Panc1 (cell line): ENCODE measurements around the gene ZBTB47. TPM values are rescaled to one million over a fixed set of nuclear protein-coding genes. Genes with fewer than 3 reads are reported as not detected.

Experiments
- ATAC-seq: fragments of 200-7000 bp; cut with Tn5 transposase; 2 replicates; pipeline ENCODE4 v1.9.1; 2020; ENCODE audit warnings: mild to moderate bottlenecking, moderate library complexity
- BruUV-seq: library from RNA; stranded (reverse); fragments of 400-500 nt; replicated peaks from 2 replicates; lab custom pipeline; 2021; lab: Mats Ljungman, UMichigan
- CTCF ChIA-PET: fragments of 300-600 bp; sonication (Branson Sonifier 250); formaldehyde crosslinking; loops from one replicate; lab custom pipeline; 2022; ENCODE audit warnings: antibody characterized with exemption; lab: Charles Lee
- POLR2A ChIA-PET: fragments of 300-600 bp; sonication (Branson Sonifier 250); formaldehyde crosslinking; loops from one replicate; lab custom pipeline; 2022; ENCODE audit warnings: antibody characterized with exemption; lab: Charles Lee
- DNase-seq: peaks from one replicate; pipeline ENCODE4 v3.0.0-alpha.2; 2010; ENCODE audit warnings: low read depth, low spot score
- H3K27ac ChIP-seq: 2 replicates; pipeline ENCODE4 v1.5.1; 2011; ENCODE audit warnings: mild to moderate bottlenecking, low read length, inconsistent platforms
- H3K27me3 ChIP-seq: fragments of 200-500 bp; sonication (Bioruptor generic); 2 replicates; pipeline ENCODE4 v1.6.0; 2014; ENCODE audit warnings: low read length, inconsistent platforms; ENCODE audit not compliant: control insufficient read depth, insufficient read depth
- H3K36me3 ChIP-seq: fragments of 200-500 bp; sonication (Bioruptor generic); 2 replicates; pipeline ENCODE4 v1.5.1; 2014; ENCODE audit warnings: inconsistent platforms, mild to moderate bottlenecking, low read length, moderate library complexity; ENCODE audit not compliant: control insufficient read depth, insufficient read depth
- H3K4me1 ChIP-seq: 2 replicates; pipeline ENCODE4 v1.5.1; 2011; ENCODE audit warnings: inconsistent platforms, mild to moderate bottlenecking, low read length, moderate library complexity; ENCODE audit not compliant: control insufficient read depth, insufficient read depth
- H3K4me3 ChIP-seq, 2 experiments: 2 replicates each; pipeline ENCODE4 v1.5.1; 2011 to 2012; ENCODE audit warnings: low read depth in 2 of 2, low read length in 2 of 2, mild to moderate bottlenecking in 2 of 2, inconsistent platforms in 1 of 2, moderate library complexity in 1 of 2
- H3K9me3 ChIP-seq: fragments of 200-500 bp; sonication (Bioruptor generic); 2 replicates; pipeline ENCODE4 v1.5.1; 2014; ENCODE audit warnings: low read depth, mild to moderate bottlenecking, inconsistent platforms, low read length, moderate library complexity; ENCODE audit not compliant: control insufficient read depth, insufficient read depth
- POLR2AphosphoS5 ChIP-seq: IDR thresholded peaks from 2 replicates; pipeline ENCODE4 v1.6.1; 2012; ENCODE audit warnings: mild to moderate bottlenecking, low read depth, low read length, moderate library complexity
- SIN3A ChIP-seq: IDR thresholded peaks from 2 replicates; pipeline ENCODE4 v1.6.1; 2012; ENCODE audit warnings: low read depth, mild to moderate bottlenecking, low read length, moderate library complexity, borderline replicate concordance; ENCODE audit not compliant: insufficient read depth
- TCF7L2 ChIP-seq: IDR thresholded peaks from 2 replicates; pipeline ENCODE4 v1.6.1; 2011; ENCODE audit warnings: mild to moderate bottlenecking, low read depth, low read length, inconsistent platforms
- in situ Hi-C: cut with HindIII; loops from 2 replicates; pipeline ENCODE4 v1.10.0; 2016; ENCODE audit warnings: low sequenced_read_pairs, low pct_unique_long_range_greater_than_20kb
- intact Hi-C: fragments of 100-400 bp; cut with micrococcal nuclease; formaldehyde crosslinking; loops from one replicate; pipeline ENCODE4 v1.10.0; 2022; ENCODE audit not compliant: unreplicated experiment
- total RNA-seq: library from RNA; stranded (reverse); gene quantifications from one replicate; pipeline ENCODE4 v1.2.1, GENCODE V29; 2021; ENCODE audit not compliant: unreplicated experiment
- TF ChIP-seq, protein P1 (sequence below): fragments of 450-650 bp; IDR thresholded peaks from 2 replicates; pipeline ENCODE4 v1.5.1; 2017; ENCODE audit warnings: mild to moderate bottlenecking
- TF ChIP-seq, protein P2 (sequence below), 2 experiments: IDR thresholded peaks; 2 replicates each; pipeline ENCODE4 v1.6.1; 2011 to 2012; ENCODE audit warnings: low read depth in 2 of 2, control low read depth in 1 of 2, low read length in 1 of 2, mild to moderate bottlenecking in 1 of 2, moderate library complexity in 1 of 2; ENCODE audit not compliant: insufficient read depth in 1 of 2

ZBTB47 gene
- total RNA-seq, 1 experiment from 2014 or later: 3.6 TPM

DNA sequence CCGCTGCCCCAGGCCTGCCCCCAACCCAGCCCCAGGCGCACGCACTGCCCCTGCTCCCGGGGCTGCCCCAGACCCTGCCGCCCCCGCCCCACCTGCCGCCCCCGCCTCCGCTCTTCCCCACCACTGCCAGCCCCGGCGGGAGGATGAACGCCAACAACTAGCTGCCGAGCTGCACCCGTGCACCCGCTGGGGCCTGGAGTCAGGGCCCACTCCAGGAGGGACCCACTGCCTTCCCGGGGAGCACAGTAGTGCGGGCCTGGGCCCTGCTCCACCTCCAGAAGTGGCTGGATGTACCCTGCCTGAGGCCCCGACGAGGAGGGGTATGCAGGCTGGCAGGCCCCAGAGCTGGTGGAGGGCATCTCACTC is 10.9 kb downstream of the ZBTB47 start:
- no peak for TF ChIP-seq TCF7L2
- in situ Hi-C loops: no loop called here
- no TSS peak for BruUV-seq

DNA sequence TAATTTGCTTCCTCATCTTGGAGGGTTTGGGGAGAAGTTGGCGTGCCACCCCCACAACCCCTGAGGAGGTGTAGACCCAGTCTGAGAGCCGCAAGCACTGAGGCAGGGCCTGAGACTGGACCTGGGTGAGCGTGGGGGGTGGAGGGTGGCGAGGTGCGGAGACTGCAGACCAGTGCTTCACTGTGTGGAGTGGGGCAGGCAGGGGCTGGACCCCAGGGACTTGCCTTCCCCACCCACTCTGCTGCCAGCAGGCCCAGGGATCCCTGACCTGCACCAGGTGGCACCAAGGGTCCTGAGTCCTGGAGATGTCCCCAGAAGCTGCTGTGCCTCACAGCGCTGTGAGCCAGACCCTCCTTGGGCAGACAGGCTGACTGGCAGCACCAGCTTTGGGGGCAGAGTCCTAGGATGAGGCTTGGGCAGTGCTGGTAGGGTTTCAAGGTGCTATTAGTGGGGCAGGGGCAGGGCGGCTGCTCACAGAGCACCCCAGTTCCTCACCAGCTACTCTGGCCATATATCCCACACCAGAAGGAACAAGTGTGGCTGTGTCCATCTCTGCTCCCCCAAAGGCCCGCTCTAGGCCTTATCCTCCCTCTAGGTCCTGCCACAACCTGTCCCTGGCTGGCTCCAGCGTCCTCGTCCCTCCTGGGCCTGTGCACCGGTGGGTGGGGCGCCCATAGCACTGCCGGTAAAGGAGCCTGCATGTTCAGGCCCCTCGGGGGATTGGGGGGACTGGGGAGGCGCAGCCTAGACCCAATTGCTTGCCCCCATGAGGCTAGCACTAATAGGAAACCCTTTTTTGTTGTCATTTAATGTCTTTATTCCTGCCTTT is 11.8 kb downstream of the ZBTB47 start:
- POLR2A ChIA-PET: no interaction called here
- H3K36me3 ChIP-seq: no peaks in the 10 kb centered on the region
- TF ChIP-seq, protein P1, sequence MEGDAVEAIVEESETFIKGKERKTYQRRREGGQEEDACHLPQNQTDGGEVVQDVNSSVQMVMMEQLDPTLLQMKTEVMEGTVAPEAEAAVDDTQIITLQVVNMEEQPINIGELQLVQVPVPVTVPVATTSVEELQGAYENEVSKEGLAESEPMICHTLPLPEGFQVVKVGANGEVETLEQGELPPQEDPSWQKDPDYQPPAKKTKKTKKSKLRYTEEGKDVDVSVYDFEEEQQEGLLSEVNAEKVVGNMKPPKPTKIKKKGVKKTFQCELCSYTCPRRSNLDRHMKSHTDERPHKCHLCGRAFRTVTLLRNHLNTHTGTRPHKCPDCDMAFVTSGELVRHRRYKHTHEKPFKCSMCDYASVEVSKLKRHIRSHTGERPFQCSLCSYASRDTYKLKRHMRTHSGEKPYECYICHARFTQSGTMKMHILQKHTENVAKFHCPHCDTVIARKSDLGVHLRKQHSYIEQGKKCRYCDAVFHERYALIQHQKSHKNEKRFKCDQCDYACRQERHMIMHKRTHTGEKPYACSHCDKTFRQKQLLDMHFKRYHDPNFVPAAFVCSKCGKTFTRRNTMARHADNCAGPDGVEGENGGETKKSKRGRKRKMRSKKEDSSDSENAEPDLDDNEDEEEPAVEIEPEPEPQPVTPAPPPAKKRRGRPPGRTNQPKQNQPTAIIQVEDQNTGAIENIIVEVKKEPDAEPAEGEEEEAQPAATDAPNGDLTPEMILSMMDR: no peak
- no peak for TF ChIP-seq SIN3A
- TF ChIP-seq POLR2AphosphoS5: no peak
- TF ChIP-seq TCF7L2: no peak
- TF ChIP-seq, protein P2, sequence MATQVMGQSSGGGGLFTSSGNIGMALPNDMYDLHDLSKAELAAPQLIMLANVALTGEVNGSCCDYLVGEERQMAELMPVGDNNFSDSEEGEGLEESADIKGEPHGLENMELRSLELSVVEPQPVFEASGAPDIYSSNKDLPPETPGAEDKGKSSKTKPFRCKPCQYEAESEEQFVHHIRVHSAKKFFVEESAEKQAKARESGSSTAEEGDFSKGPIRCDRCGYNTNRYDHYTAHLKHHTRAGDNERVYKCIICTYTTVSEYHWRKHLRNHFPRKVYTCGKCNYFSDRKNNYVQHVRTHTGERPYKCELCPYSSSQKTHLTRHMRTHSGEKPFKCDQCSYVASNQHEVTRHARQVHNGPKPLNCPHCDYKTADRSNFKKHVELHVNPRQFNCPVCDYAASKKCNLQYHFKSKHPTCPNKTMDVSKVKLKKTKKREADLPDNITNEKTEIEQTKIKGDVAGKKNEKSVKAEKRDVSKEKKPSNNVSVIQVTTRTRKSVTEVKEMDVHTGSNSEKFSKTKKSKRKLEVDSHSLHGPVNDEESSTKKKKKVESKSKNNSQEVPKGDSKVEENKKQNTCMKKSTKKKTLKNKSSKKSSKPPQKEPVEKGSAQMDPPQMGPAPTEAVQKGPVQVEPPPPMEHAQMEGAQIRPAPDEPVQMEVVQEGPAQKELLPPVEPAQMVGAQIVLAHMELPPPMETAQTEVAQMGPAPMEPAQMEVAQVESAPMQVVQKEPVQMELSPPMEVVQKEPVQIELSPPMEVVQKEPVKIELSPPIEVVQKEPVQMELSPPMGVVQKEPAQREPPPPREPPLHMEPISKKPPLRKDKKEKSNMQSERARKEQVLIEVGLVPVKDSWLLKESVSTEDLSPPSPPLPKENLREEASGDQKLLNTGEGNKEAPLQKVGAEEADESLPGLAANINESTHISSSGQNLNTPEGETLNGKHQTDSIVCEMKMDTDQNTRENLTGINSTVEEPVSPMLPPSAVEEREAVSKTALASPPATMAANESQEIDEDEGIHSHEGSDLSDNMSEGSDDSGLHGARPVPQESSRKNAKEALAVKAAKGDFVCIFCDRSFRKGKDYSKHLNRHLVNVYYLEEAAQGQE (IDR thresholded peaks at IDR 0.05; ENCODE audit: insufficient read depth in 1 of 2, low read depth in 2 of 2, low read length in 1 of 2): no peak
- H3K27me3 ChIP-seq: no peaks in the 10 kb centered on the region
- in situ Hi-C loops (no loop called here), intact Hi-C loops (no loop called here)
- no peaks in the 10 kb centered on the region for H3K9me3 ChIP-seq
- no peak for DNase-seq
- H3K4me3 ChIP-seq: no peak overlapping the region
- no peak overlapping the region for H3K27ac ChIP-seq
- CTCF ChIA-PET: no interaction called here
- H3K4me1 ChIP-seq: no peaks in the 10 kb centered on the region
- no TSS peak for BruUV-seq
- ATAC-seq: no peak

More for the DNA sequence above, 10.9 kb downstream of the ZBTB47 start:
- H3K27ac ChIP-seq: no peak overlapping the region
- intact Hi-C loops: no loop called here
- ATAC-seq (no peak), DNase-seq (no peak)
- CTCF ChIA-PET: no interaction called here
- no peaks in the 10 kb centered on the region for H3K9me3 ChIP-seq
- POLR2A ChIA-PET: no interaction called here
- no peaks in the 10 kb centered on the region for H3K27me3 ChIP-seq
- no peak overlapping the region for H3K4me3 ChIP-seq
- no peaks in the 10 kb centered on the region for H3K36me3 ChIP-seq
- no peaks in the 10 kb centered on the region for H3K4me1 ChIP-seq

DNA sequence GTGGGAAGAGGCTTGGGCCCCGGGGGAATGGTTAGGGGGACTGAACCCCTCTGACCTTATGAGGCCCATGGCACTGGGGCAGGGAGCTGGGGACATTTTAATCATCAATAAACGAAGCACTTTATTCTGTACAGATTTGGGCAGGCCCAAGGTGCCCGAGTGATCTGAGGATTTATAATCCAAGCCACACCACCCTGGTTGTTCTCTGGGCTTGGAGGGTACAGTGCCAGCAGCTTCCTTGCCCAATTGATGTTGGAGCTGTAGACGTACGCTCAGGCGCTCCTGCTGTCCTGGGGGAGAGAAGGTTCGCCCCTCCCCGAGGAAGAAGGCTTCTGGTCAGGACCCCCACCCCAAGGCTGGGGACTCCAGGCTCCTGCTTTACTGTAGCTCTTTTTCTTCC is 12.5 kb downstream of the ZBTB47 start:
- TF ChIP-seq, protein P1: no peak
- TF ChIP-seq POLR2AphosphoS5 (no peak), SIN3A (no peak), TCF7L2 (no peak)
- TF ChIP-seq, protein P2 (IDR thresholded peaks at IDR 0.05; ENCODE audit: insufficient read depth in 1 of 2, low read depth in 2 of 2, low read length in 1 of 2): no peak
- Histone ChIP-seq H3K4me1 (no peaks in the 10 kb centered on the region), H3K36me3 (no peaks in the 10 kb centered on the region), H3K27ac (no peak overlapping the region), H3K4me3 (no peak overlapping the region), H3K9me3 (no peaks in the 10 kb centered on the region), H3K27me3 (no peaks in the 10 kb centered on the region)
- intact Hi-C loops: no loop called here
- in situ Hi-C loops: no loop called here
- ChIA-PET POLR2A (no interaction called here), CTCF (no interaction called here)
- no peak for ATAC-seq
- BruUV-seq: no TSS peak
- DNase-seq: no peak
